ENCODE measurements around the gene TRAF1. TPM values are rescaled to one million over a fixed set of nuclear protein-coding genes. Genes with fewer than 3 reads are reported as not detected.

Gene TRAF1
- total RNA-seq, 2 experiments from 2014 or later, result 80.6 to 85.0 TPM

DNA sequence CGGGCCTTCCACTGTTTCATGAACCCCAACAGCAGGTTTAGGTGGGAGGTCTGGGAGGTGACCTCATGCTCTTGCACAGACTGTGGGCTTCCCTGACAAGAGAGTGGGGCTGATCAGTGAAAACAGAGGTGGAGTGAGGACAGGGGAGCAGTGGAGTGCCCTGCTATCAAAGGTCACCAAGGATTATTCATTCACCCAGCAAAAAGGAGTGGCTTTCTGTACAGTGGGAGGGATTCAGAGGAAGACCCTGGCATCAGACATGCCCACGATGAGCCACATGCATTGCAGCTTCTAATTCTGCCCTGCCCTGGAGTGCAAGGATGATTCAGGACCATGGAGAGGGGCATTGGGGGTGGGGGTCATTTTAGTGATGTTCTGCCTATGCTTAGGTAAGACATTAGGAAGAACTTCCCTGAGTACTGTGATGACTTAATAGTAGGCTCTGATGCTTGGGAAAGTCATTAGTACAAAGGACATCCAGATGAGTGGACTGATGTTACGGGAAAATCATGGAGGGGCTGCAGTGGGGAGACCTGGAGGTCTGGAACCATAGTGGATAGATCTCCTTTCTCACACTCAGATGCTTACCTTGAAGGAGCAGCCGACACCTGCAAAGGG is 12.8 kb downstream of the TRAF1 start:
- CTCF ChIA-PET, result interaction anchor here (0.8 to 1.7 kb wide), 4 partner anchors 9 to 45 kb away, joined by 3 to 9 read pairs (median 4); no protein-coding TSS in a partner anchor
- H3K4me3 Mint-ChIP-seq, result peak overlapping the region; percentile 33
- H3K4me1 Mint-ChIP-seq (ENCODE audit: low read depth), result peaks cover 88% of the 10 kb centered on the region
- peak; percentile 74 for DNase-seq
- H3K9me3 Mint-ChIP-seq, result no peaks in the 10 kb centered on the region
- intact Hi-C loops (cut with micrococcal nuclease), result no loop called here
- H3K27ac Mint-ChIP-seq, result peak overlapping the region; percentile 94
- no peaks in the 10 kb centered on the region for H3K27me3 Mint-ChIP-seq (ENCODE audit: low read depth)
- H3K36me3 Mint-ChIP-seq (ENCODE audit: low read depth), result peaks cover 87% of the 10 kb centered on the region

DNA sequence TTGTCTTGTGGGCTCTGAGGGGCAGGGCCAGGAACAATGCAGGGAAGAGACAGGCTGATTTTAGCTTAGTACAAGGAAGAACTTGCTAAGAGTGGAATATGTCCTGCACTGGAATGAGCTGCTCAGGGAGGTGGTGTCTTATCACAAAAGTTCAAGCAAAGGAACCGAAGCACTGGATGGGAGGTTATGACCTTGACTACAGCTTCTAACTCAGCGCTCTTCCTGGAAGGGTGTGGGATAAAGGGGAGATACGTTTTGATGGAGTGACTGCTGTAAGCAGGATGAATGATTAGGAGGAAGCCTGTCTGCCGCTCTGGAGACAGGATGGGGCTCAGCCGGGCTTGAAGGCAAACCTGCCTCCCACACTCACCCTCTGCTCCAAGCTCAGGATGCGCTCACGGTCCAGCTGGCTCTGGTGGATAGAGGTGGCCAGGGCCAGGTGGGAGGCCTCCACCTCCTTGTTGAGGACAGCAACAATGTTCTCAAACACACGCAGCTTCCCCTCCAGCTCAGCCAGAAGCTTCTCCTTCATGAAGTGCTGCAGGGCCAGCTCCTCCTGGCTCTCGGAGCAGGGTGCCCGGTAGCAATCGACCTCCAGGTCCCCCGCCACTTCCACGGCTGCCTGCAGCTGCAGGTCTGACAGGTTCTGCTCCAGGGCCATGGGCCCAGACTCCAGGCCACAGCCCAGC is 13.5 kb downstream of the TRAF1 start:
- no peaks in the 10 kb centered on the region for H3K9me3 Mint-ChIP-seq
- intact Hi-C loops (cut with micrococcal nuclease), result no loop called here
- peaks cover 85% of the 10 kb centered on the region for H3K4me1 Mint-ChIP-seq (ENCODE audit: low read depth)
- H3K27ac Mint-ChIP-seq, result peak overlapping the region; percentile 94
- H3K4me3 Mint-ChIP-seq, result peak overlapping the region; percentile 37
- no peak for DNase-seq
- H3K27me3 Mint-ChIP-seq (ENCODE audit: low read depth), result no peaks in the 10 kb centered on the region
- H3K36me3 Mint-ChIP-seq (ENCODE audit: low read depth), result peaks cover 86% of the 10 kb centered on the region
- CTCF ChIA-PET, result interaction anchor here (1.2 to 1.7 kb wide), 3 partner anchors 9 to 44 kb away, joined by 3 to 9 read pairs (median 6); no protein-coding TSS in a partner anchor

DNA sequence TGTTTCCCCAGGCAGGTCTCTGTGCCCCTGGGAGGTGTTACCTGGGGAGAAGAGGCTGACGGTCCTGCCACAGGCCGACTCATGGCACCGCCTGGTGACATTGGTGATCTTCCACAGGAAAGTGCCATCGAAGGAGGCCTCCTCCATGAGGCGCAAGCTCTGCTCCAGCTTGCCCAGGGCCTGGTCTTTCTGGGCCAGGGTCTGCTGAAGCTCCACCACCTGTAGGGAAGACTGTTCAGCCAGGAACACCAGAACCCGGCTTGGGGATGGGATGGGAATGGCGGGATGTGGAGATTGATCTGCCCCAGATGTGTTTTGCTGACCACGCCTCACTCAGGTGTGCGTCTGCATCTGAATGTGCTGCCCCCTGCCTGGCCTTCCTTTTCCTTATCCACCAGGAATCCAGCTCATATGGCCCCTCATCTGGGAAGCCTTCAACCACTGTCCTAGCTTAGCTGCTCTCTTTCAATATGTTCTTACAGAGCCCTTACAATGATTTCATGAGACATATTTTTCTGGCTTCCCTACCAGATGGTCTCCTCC is 15.2 kb downstream of the TRAF1 start:
- intact Hi-C loops (cut with micrococcal nuclease), result no loop called here
- Mint-ChIP-seq H3K36me3 (ENCODE audit: low read depth) (peaks cover 86% of the 10 kb centered on the region), H3K9me3 (no peaks in the 10 kb centered on the region), H3K4me1 (ENCODE audit: low read depth) (peaks cover 84% of the 10 kb centered on the region), H3K4me3 (peak overlapping the region; percentile 25), H3K27me3 (ENCODE audit: low read depth) (no peaks in the 10 kb centered on the region), H3K27ac (peak overlapping the region; percentile 94)
- no peak for DNase-seq
- CTCF ChIA-PET, result interaction anchor here (0.6 to 1.4 kb wide), 5 partner anchors 9 to 261 kb away, joined by 3 read pairs; no protein-coding TSS in a partner anchor

DNA sequence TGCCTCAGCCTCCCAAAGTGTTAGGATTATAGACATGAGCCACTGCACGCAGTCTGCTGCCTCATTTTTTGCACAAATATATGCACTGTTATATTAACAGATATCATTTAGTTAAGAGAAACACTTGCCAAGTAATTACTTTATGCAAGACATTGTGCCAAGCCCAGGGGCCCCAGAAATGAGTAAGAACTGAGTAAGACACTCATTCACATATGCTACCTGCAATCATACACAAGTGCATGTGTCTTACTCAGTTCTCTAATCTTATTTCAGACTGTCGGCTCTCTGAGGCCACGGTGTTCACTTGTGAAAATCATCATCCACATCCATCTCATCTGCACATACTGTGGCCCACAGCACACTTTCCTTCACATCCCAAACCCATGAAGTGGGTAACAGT is 16.0 kb downstream of the TRAF1 start:
- peak; percentile 70 for DNase-seq
- Mint-ChIP-seq H3K4me3 (peak overlapping the region; percentile 25), H3K27ac (peak overlapping the region; percentile 94), H3K9me3 (no peaks in the 10 kb centered on the region), H3K4me1 (ENCODE audit: low read depth) (peaks cover 86% of the 10 kb centered on the region), H3K27me3 (ENCODE audit: low read depth) (no peaks in the 10 kb centered on the region), H3K36me3 (ENCODE audit: low read depth) (peaks cover 86% of the 10 kb centered on the region)
- CTCF ChIA-PET, result interaction anchor here (1.0 to 1.4 kb wide), 3 partner anchors 8 to 33 kb away, joined by 3 read pairs; no protein-coding TSS in a partner anchor
- intact Hi-C loops (cut with micrococcal nuclease), result loop anchor here (1.0 kb wide), 5 partner anchors 9 to 64 kb away; partner anchors contain the start of gene TRAF1

DNA sequence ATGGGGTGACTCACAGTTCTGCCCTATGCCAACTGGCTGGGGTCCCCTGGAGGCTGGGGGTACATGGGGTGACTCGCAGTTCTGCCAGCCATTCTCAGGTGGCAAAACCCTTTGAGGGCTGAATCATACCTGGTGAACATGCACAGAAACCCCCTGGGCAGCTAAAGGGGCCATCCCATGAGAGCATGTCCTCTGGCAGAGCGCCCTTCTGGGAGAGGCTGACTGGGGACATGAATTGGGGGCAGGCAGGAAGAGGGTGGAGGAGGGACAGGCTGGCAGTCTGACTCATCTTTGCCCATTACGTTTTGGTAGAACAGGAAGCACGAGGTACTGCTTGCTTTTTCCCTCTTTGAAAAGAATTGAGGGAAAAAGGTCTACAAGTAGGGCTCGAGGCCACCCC is 16.7 kb downstream of the TRAF1 start:
- intact Hi-C loops (cut with micrococcal nuclease), result loop anchor here (1.0 kb wide), 5 partner anchors 9 to 64 kb away; partner anchors contain the start of gene TRAF1
- CTCF ChIA-PET, result interaction anchor here (1.3 kb wide), 1 partner anchor 32 kb away, joined by 3 read pairs; no protein-coding TSS in a partner anchor
- peak; percentile 89 for DNase-seq
- peak overlapping the region; percentile 94 for H3K27ac Mint-ChIP-seq
- H3K4me1 Mint-ChIP-seq (ENCODE audit: low read depth), result peaks cover 91% of the 10 kb centered on the region
- no peaks in the 10 kb centered on the region for H3K27me3 Mint-ChIP-seq (ENCODE audit: low read depth)
- H3K36me3 Mint-ChIP-seq (ENCODE audit: low read depth), result peaks cover 91% of the 10 kb centered on the region
- no peaks in the 10 kb centered on the region for H3K9me3 Mint-ChIP-seq
- no peak overlapping the region for H3K4me3 Mint-ChIP-seq

DNA sequence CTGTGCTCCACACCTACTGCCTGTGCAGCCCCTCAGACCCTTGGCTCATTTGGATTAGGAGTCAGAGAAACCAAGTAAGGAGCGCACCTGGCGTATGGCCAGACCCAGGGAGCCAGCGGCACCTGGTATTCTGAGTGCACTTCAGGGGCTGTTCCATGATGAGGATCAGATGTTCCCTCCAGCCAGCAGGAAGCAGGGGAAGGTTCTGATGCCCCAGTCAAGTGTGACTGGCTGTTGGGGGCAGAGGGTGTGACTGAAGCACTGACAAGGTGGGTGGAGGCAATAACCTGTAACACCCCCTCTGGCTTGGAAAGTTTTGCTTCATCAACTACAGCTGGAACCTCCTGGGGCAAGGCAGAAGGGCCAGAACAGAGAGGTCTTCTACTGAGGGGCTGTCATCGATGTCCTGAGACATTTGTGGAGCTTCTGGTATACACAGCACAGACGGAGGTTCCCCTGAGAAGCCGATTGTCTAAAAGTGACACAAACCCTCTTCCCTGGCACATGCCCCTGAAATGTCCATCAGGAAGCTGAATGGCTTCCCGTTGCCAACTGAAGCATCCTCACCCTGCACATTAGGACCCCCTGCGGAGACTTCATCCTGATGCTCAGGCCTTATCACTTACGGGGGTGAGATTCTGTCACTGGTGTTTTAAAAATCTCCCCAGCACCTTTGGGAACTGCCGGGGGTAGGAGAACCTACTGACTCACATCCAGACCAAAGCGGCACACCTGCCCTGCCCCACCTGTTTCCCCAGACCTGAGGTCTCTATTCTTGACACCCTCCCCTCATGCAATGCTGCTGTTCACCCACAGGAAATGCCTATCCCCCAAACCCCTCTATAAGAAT is 21.1 kb downstream of the TRAF1 start:
- intact Hi-C loops (cut with micrococcal nuclease), result loop anchor here (1.0 kb wide), 1 partner anchor 59 kb away; no protein-coding TSS in a partner anchor
- H3K27ac Mint-ChIP-seq, result peak overlapping the region; percentile 94
- H3K9me3 Mint-ChIP-seq, result no peaks in the 10 kb centered on the region
- peak overlapping the region; percentile 10 for H3K4me3 Mint-ChIP-seq
- CTCF ChIA-PET, result interaction anchor here (0.6 to 3.6 kb wide), 4 partner anchors 12 to 38 kb away, joined by 3 to 14 read pairs (median 4); no protein-coding TSS in a partner anchor
- H3K4me1 Mint-ChIP-seq (ENCODE audit: low read depth), result peaks cover 89% of the 10 kb centered on the region
- no peaks in the 10 kb centered on the region for H3K27me3 Mint-ChIP-seq (ENCODE audit: low read depth)
- peak; percentile 65 for DNase-seq
- H3K36me3 Mint-ChIP-seq (ENCODE audit: low read depth), result peaks cover 74% of the 10 kb centered on the region

DNA sequence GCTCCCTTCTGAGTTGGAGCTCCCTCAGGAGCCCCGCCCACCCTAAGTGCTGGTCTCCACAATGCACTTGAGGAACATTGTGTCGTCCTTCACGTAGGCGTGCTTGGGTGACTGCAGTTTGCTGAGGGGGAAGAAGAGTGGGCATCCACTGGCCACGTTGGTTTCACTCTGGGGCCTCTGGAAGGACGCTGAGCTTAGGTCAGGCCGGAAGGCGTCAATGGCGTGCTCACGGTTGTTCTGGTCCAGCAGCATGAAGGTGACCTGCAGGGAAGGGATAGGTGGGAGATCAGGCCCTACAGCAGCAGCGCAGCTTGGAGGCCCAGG is 21.7 kb downstream of the TRAF1 start:
- Mint-ChIP-seq H3K9me3 (no peaks in the 10 kb centered on the region), H3K27me3 (ENCODE audit: low read depth) (no peaks in the 10 kb centered on the region), H3K27ac (peak overlapping the region; percentile 94), H3K4me3 (no peak overlapping the region), H3K36me3 (ENCODE audit: low read depth) (peaks cover 73% of the 10 kb centered on the region), H3K4me1 (ENCODE audit: low read depth) (peaks cover 89% of the 10 kb centered on the region)
- peak; percentile 35 for DNase-seq
- intact Hi-C loops (cut with micrococcal nuclease), result loop anchor here (1.0 kb wide), 2 partner anchors 12 to 59 kb away; no protein-coding TSS in a partner anchor
- CTCF ChIA-PET, result interaction anchor here (0.8 to 3.6 kb wide), 4 partner anchors 12 to 35 kb away, joined by 3 to 14 read pairs (median 4); no protein-coding TSS in a partner anchor

DNA sequence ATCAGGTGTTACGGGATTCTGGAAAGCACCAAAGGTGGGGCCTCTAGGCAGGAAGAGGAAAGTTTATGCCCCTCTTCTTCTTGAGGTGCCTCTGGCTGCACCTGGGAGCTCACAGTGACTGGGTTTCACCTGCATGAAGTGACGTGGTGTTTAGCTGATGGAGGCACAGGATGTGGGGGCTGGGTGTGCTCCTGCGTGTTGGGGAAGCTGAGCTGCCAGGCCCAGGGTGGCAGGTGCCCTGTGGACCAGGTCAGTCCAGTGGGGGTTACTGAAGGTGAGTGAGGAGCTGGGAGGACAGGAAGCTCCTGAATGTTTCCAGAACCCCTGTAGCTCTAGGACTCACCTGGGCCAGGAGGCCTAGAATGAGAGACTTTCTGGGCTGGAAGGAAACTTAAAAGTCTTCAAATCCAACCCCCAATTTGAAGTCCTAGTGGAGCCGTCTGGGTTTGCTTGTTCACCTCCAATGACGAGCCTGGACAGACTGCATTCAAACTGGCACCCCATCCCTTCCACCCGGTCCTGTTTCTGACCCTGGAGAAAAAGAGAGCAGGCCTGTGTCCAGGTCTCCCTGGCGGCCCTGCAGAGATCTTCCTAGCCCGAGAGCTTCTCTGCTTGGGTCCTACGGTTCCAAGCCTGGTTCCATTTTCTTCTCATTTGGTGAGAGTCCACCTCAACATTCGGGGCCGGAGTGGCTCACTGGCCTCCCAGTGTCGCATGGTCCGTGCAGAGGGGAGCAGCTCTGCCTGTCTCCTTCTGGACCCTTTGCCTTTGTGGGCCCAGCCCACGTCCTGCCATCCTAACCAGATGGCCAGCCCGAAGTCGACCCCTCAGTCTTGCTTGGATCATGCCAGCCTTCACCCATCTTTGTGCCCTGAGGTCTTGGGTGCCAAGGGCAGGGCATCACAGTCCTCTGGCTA is 22.3 kb downstream of the TRAF1 start:
- Mint-ChIP-seq H3K36me3 (ENCODE audit: low read depth) (peaks cover 71% of the 10 kb centered on the region), H3K27ac (peak overlapping the region; percentile 94), H3K9me3 (no peaks in the 10 kb centered on the region), H3K4me3 (no peak overlapping the region), H3K27me3 (ENCODE audit: low read depth) (no peaks in the 10 kb centered on the region), H3K4me1 (ENCODE audit: low read depth) (peaks cover 88% of the 10 kb centered on the region)
- CTCF ChIA-PET, result interaction anchor here (0.8 to 3.6 kb wide), 4 partner anchors 11 to 35 kb away, joined by 3 to 14 read pairs (median 4); no protein-coding TSS in a partner anchor
- peak; percentile 83 for DNase-seq
- intact Hi-C loops (cut with micrococcal nuclease), result loop anchor here (1.0 kb wide), 1 partner anchor 11 kb away; no protein-coding TSS in a partner anchor

DNA sequence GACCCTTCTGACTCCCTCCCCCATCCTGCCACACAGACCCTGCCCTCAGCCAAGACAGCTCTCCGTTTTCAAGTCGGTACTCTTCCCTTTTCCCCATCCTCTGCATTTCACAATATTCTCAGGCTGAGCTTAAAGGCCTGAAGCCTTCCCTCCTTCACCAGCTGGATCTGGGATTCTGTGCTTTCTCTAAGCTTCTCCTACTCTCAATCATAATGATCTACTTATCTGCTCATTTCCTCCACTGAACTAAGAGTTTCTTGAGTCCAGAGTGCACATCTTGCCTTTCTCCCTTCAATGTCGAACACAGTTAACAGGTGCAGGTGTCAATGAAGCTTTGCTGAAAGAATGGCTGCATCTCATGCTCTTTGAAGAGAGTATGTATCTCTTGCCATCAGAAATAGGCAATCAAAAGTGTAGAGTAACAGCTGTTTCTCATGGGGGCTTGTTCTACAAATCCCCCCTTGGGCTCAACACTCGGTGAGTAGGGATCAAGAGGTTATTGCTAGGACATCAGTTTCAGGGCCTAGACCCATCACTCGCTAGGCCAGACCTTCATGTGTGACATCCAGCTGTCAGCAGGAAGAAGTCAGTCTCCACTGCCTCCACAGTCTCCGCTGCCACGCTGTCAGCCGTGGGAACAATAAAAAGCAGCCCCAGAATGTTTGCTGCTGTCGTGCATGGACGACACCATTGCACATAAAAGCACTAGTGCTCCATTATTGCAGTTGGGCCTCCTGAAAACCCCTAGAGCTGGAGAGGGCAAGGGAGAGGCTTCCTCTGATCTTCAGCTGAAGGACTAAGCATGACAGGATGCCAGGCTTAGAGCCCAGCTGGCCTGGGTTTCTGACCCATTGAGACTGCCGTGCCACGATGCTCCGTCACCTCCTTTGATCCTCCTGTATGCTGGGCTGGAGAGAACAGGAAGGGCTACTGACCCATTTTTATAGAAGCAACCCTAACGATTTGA is 23.7 kb downstream of the TRAF1 start:
- no peaks in the 10 kb centered on the region for H3K27me3 Mint-ChIP-seq (ENCODE audit: low read depth)
- H3K4me3 Mint-ChIP-seq, result peak overlapping the region; percentile 13
- CTCF ChIA-PET, result interaction anchor here (0.6 to 3.6 kb wide), 8 partner anchors 9 to 147 kb away, joined by 3 to 14 read pairs (median 3); no protein-coding TSS in a partner anchor
- H3K36me3 Mint-ChIP-seq (ENCODE audit: low read depth), result peaks cover 61% of the 10 kb centered on the region
- H3K27ac Mint-ChIP-seq, result peak overlapping the region; percentile 94
- intact Hi-C loops (cut with micrococcal nuclease), result no loop called here
- no peaks in the 10 kb centered on the region for H3K9me3 Mint-ChIP-seq
- H3K4me1 Mint-ChIP-seq (ENCODE audit: low read depth), result peaks cover 91% of the 10 kb centered on the region
- DNase-seq, result peak; percentile 52

All from activated naive CD4-positive, alpha-beta T cell treated with anti-CD3 and anti-CD28 coated beads for 36 hours (primary cell).